GM19238 (cell line): ENCODE data around the gene CLEC10A.
"Not testable (repeated sequence)": the region's sequence is repeated elsewhere in the genome, so short reads cannot be mapped to it uniquely, and the experiment has no call there.

ENCODE experiments used
- DNase-seq: peaks from one replicate; pipeline ENCODE4 v3.0.0; 2011; ENCODE audit warnings: low spot score; ENCODE audit not compliant: insufficient read length

CLEC10A gene

DNA sequence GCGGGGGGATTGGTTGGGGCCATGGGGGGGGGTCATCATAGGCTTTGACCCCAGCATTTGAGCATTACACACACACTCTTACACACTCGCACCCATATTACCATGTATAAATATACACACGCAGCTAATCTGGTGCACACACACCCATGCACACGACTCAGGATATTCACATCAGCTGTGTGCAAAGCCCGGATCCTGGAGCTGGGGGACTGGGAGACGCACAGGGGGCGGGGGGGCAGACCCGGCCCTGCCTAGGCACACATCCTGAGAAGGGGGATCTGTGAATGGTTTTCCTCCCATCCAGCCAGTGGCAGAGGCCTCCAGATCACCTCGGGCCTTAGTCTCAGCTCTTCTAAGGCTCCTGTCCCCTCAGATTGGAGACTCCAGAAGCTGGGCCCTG lies 28.9 kb upstream of the CLEC10A start:
- DNase-seq, result no peak

GRCh38 chr17:7108560-7108925 lies 28.5 kb upstream of the CLEC10A start:
- DNase-seq, result no peak

DNA sequence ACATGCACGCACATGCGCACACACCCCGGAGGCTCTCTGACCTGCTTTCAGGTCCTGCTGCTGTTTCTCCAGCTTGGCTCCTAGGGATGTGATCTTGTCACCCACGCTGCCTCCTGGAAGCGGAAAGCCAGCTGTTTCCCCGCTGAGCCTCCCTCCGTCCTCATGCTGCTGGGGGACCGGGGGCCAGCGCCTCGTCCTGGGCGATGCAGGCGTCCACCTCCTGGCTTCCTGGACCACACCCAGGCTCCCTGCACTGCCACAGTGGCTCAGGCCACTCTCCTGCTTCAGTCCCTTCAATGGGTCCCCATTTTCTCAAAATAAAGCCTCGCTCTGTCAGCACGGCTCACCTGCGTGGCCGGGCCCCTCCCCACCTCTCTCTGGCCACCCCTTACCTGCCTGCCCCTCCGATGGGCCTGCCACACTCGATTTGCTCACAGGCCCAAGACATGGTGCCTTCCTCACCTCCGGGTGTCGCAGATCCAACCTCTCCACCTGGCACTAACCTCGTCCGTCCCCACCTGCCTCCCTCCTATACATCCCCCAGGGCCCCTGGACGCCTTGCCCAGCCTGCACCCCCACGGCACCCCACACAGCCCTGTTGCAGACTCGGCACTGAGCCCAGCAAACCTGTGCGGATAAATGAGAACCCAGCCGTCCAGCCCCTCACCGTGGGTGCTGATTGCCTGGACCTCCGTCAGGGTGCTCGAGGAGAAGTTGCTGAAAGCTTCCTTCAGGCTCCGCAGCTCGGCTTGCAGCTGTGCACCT lies 27.9 kb upstream of the CLEC10A start:
- DNase-seq, result no peak

DNA sequence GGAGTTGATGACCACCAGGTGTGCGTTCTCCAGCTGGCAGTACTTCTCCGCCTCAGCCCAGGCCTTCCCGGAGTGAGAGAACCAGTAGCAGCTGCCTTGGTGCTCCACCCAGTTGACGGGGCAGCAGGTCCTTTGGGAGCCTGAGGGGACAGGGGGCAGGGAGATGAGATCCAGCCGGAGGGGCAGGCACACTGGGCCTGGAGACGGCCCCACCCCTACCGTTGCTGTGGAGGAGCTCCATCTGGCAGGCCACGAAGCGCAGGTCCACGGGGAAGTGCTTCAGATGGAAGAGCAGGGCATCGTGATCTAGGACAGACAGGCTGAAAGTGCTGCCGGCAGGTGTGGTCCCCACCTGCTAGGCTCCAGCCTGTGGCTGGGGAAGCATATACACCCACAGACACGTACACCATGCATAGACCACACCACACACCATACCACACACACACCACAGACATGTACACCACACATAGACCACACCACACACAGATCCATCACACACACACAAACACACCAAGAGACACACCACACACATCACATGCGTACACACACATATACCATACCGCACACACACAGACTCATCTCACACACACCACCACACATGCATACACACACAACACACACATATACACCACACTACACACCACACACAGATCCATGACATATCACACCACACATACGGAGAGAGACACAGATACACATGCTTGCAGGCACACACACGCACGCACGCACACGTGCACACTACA lies 27.1 kb upstream of the CLEC10A start:
- DNase-seq, result no peak

DNA sequence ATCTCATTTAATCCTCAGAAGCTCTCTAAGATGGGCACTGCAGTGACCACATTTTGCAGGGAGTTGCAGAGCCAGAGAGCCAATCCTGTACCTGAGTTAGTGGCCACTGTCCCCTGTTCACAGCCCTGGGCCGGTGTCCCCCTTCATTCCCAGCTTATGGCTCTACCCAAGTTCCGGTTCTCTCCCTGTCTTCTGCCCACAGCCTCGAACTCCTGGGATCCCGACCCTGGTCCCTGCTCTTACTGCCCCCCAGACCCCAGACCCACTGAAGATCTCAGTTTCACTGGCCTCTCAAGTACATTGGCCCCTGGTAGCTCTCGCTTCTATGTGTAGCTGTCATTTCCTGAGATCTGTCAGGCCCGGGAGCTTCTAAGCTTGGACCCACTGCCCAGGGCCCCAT lies 22.4 kb upstream of the CLEC10A start:
- no peak for DNase-seq

DNA sequence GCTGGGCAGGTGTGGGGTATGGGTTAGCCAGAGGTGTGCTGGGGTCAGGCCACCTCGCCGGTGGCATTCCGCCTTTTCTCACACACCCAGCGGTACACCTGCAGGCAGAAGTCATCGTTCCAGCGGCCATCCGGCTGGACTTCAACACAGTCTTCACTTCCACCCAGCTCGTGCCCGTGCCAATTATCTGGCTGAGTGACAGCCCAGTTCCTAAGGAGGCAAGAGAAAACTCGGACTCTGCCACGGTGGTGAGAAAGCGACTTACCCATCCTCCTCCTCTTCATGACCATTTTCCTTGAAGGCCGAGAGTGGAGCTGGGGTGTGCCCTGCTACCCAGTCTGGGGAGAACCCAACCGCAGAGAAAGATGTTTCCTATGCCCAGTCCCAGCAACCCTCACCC lies 21.5 kb upstream of the CLEC10A start:
- no peak for DNase-seq

- DNase-seq, result not testable (repeated sequence)
Measured at GRCh38 chr17:7100641-7101379, 20.8 kb upstream of the CLEC10A start.

DNA sequence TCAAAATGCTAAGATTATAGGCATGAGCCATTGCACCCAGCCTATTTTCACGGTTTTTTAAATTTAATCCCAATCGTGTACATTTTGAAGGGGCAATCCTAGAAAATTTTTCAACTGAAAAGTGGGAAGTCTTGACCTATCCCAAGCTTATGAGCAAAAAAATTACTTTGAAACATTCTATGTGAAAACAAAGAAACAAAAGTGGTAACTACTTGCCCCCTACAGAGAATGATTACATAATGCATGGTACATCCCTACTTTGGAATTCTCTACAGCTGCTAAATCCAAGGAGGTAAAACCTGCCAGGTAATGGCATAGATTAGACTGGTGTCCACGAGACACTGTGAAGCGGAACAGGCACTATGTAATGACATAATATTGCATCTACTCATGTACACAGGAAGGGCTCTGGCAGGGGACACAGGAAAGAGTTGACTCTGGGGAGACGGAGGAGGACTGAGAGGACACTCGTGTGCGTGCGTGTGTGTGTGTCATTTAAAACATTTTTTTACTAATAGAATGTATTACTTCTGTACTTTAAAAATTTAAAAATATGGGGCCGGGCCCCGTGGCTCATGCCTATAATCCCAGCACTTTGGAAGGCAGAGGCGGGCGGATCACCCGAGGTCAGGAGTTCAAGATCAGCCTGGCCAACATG lies 18.9 kb upstream of the CLEC10A start:
- DNase-seq, result no peak

DNA sequence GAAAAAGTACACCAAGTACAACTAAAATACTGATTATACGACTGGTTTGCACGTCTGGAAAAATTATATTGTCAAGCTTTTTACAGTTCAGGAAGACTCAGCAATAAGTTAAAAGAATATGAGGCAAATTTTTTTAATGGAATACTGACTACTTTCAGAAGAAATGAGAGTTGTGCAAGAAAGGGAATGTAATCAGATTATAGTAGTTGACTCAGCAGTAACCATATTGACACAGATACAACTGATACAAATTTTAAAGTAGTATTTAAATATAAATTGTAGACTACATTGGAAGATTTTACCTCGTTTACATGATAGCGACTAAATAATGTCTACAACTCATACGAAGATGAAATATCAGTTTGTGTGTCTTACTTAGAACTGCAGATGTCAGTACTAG lies 17.9 kb upstream of the CLEC10A start:
- DNase-seq, result no peak

- no peak for DNase-seq
Measured at GRCh38 chr17:7095625-7096024, 15.6 kb upstream of the CLEC10A start.

DNA sequence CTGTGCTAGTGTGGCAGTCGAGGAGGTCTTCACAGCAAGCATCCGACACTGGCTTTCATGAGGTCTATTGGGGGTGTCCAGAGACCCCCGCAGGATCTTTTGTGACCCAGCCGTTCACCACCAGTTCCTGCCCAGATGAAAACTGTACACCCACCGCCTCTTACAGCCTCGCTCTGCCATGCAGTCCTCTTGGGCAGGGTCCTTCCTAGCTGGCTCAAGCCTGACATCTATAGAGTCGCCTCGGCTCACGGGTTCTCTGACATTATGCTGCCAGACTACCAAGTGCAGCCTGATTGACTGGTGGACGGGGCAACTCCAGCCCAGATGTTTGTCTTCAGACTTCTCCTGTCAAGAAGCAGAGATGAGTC lies 14.6 kb upstream of the CLEC10A start:
- DNase-seq, result no peak

- DNase-seq, result not testable (repeated sequence)
Measured at GRCh38 chr17:7091311-7092005, 11.4 kb upstream of the CLEC10A start.

DNA sequence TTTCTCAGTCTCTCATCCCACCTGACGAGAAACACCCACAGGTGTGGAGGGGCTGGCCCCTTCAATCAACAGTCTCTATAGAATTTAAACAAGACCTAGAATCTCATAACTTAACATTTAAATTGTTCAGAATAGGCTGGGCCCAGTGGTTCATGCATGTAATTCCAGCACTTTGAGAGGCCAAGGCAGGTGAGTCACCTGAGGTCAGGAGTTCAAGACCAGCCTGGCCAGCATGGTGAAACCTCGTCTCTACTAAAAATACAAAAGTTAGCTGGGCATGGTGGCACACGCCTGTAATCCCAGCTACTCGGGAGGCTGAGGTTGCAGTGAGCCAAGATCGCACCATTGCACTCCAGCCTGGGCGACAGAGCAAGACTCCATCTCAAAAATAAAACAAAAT lies 9.5 kb upstream of the CLEC10A start:
- not testable (repeated sequence) for DNase-seq

GRCh38 chr17:7088442-7088841 lies 8.4 kb upstream of the CLEC10A start:
- not testable (repeated sequence) for DNase-seq

DNA sequence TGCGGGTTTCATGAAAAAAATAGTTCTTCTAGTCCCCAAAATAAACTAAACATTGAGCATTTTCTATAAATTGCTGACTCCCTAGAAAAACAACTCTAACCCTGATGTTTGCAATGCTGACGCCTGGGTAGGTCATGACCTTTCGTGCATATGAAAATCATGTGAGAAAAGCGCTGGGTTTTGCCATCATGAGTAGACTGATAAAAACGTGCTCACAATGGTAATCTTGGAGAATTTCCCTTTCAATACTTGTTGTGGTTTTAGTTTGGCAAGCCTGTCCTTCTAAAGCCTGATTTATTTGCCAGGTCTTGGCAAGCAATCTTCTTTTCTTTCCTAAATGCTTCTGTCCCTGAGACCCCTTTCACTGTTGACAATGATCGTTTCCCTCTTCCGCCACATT lies 4.0 kb upstream of the CLEC10A start:
- no peak for DNase-seq

GRCh38 chr17:7083592-7083991 lies 3.5 kb upstream of the CLEC10A start:
- no peak for DNase-seq

DNA sequence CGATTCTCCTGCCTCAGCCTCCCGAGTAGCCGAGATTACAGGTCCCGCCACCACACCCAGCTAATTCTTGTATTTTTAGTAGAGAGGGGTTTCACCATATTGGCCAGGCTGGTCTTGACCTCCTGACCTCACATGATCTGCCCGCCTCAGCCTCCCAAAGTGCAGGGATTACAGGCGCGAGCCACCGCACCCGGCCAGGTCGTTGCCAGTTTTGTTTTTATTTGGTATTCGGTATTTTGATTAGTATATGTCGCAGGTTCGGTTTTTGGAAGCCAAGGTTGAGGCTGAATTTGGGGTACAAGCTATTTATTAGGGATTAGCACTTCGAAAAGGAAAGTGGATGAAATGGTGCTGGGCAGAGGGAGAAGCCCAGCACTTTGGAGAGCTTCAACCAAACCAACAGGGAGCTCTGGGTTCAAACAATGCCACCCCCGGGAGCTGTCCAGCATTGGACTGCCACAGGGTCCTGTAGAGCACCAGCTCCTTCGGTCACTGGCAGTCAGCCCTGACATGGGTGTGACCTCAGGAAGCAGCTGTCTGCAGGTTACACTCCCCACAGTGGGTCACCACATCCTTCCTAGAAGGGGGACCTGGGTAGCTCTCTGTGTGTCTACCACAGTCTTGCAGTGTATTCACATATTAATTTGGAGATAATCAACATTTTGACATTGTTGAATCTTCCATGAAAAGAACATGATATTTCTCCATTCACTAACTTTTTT lies 1.5 kb upstream of the CLEC10A start:
- DNase-seq, result no peak

DNA sequence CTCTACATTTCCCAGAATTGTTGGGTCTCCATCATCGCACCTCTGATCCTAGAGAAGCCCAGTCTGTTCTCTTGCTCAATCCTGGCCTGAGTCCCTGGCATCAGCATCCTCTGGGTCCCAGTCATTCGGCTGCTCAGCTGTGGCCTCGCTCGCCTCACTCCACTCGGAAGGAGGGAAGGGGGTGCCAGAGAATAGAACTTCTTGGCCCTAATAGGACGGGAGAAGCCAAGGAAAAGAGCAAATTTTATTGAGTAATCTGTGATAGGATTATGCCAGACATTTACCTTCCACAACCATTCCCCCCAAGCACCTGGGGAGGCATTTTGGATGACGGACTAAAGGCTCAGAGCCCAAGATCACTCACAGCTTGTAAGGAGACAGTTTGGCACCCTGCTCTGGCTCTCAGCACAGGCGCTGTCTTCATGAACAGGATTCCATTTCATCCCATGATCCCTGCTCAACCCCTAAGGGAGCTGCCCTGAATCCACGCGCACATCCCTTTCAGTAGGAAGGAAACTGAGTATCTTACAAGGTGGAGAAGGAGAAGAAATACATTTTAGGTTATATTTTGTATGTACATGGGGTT lies 498 bp upstream of the CLEC10A start:
- DNase-seq, result no peak

DNA sequence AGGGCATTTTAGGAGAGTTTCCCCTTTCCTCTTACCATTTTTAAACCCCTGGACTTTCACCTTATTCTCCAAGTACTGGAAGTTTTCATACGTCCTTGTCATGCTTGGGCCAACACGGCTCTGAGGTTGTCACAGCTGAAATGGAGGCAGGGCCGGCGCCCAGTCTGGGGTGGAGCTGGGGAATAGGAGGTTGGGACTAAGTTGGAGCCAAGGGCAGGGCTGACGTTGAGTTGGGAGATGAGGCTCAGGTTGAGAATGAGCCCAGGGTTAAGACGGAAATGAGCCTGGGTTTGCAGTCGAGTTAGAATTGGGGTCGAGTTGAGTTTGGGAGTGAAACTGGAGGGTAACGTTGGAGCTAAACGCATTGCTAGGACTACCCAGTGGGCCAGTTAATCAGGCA lies 1.3 kb downstream of the CLEC10A start:
- DNase-seq, result no peak

DNA sequence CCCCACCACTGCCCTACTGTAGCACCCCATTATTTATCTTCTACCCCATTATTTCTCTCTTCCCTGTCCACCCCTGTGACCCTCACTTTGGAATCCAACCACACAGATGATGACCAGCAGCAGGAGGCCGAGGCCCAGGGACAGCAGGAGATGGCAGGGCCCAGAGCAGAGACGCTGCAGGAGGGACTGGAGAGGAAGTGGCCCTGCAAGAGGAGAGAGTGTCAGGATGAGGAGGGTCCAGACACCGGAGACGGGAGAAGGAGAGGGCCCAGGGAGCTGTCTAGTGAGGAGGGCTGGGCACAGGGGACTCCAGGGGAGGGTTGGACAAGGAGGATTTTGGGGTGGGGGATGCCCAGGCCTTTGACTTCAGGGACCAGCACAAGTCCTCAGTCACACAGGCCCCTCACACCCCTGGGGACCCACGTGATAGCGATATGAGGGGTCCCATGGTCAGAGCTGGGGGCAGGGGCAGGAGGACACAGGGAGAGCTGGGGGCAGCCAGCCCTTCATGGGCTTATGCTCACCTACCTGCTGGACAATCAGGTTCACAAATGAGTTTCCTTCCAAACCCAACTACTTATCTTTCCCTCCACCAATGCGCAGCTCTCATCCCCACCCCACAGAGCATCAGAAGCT lies 2.0 kb downstream of the CLEC10A start:
- no peak for DNase-seq
